Measurements from ENCODE around the gene TAX1BP1. TPM values are rescaled to one million over a fixed set of nuclear protein-coding genes. Genes with fewer than 3 reads are reported as not detected.
A peak's percentile ranks its signal among the peaks of the same experiment; 100 is the strongest.

The TAX1BP1 gene
- total and polyA plus RNA-seq, 2 of the 13 experiments (the other 11 are each of a cell fraction or from before 2014, with no cell fraction given): 95.2 to 98.9 TPM

GRCh38 chr7:27739909-27740448 is at the start of gene TAX1BP1 (continued):
- TF ChIP-seq MYNN (CRISPR knock-in tag; IDR thresholded peaks at IDR 0.05; ENCODE audit: low read depth) (no peak), ZKSCAN8 (CRISPR knock-in tag; IDR thresholded peaks at IDR 0.05; ENCODE audit: borderline replicate concordance) (no peak), SRSF9 (IDR thresholded peaks at IDR 0.05; ENCODE audit: borderline replicate concordance, insufficient read depth, low read depth, low read length, poor library complexity, severe bottlenecking) (no peak), CENPBD1 (CRISPR knock-in tag; IDR thresholded peaks at IDR 0.05; ENCODE audit: borderline replicate concordance, low read depth) (no peak), TCF12 (IDR thresholded peaks at IDR 0.05) (no peak), TCF12 (CRISPR knock-in tag; IDR thresholded peaks at IDR 0.05) (no peak), TOPORS (CRISPR knock-in tag; IDR thresholded peaks at IDR 0.05) (no peak; the same call in 1 of the 2 replicates), ZFP90 (CRISPR knock-in tag; IDR thresholded peaks at IDR 0.05; ENCODE audit: borderline replicate concordance) (peak; percentile 85), ZNF362 (CRISPR knock-in tag; IDR thresholded peaks at IDR 0.05; ENCODE audit: borderline replicate concordance) (0 out of 2 replicates have a peak, but pooled peaks have one; percentile 33), ARID3A (IDR thresholded peaks at IDR 0.05; ENCODE audit: low read depth, low read length) (no peak; the same call in 1 of the 2 replicates), ZNF83 (CRISPR knock-in tag; IDR thresholded peaks at IDR 0.05; ENCODE audit: borderline replicate concordance) (no peak), REL (CRISPR knock-in tag; conservative IDR thresholded peaks at IDR 0.05) (no peak), ZNF780A (CRISPR knock-in tag; IDR thresholded peaks at IDR 0.05) (no peak), ZNF777 (CRISPR knock-in tag; IDR thresholded peaks at IDR 0.05) (peak; percentile 39; the same call in 1 of the 2 replicates), ZBTB3 (CRISPR knock-in tag; IDR thresholded peaks at IDR 0.05; ENCODE audit: borderline replicate concordance, low read depth) (peak; percentile 72; the same call in 1 of the 2 replicates), ZNF234 (CRISPR knock-in tag; conservative IDR thresholded peaks at IDR 0.05) (no peak), MAFK (conservative IDR thresholded peaks at IDR 0.05 in 1 of 2, IDR thresholded peaks at IDR 0.05 in 1 of 2; ENCODE audit: low read length in 2 of 2) (no peak), ZNF280D (CRISPR knock-in tag; IDR thresholded peaks at IDR 0.05) (0 out of 2 replicates have a peak, but pooled peaks have one; percentile 19), MXD3 (CRISPR knock-in tag; IDR thresholded peaks at IDR 0.05) (no peak), ETV5 (CRISPR knock-in tag; IDR thresholded peaks at IDR 0.05; ENCODE audit: borderline replicate concordance) (no peak; the same call in none of the 2 replicates), ZNF781 (CRISPR knock-in tag; IDR thresholded peaks at IDR 0.05; ENCODE audit: borderline replicate concordance, not compliant biosample characterization) (no peak), ARNT (IDR thresholded peaks at IDR 0.05) (no peak), ZNF678 (CRISPR knock-in tag; IDR thresholded peaks at IDR 0.05) (peak; percentile 70; the same call in 1 of the 2 replicates)
